GM12872 (cell line): ENCODE measurements around the gene PIEZO1.

Experiments used
- TF ChIP-seq, protein P1 (sequence below): IDR thresholded peaks from 3 replicates; pipeline ENCODE4 v1.5.1; 2011; ENCODE audit warnings: low read depth, mild to moderate bottlenecking, low read length, moderate library complexity; ENCODE audit not compliant: insufficient read depth

Gene PIEZO1

GRCh38 chr16:88768071-88768783 lies 16.8 kb downstream of the PIEZO1 start:
- TF ChIP-seq, protein P1, sequence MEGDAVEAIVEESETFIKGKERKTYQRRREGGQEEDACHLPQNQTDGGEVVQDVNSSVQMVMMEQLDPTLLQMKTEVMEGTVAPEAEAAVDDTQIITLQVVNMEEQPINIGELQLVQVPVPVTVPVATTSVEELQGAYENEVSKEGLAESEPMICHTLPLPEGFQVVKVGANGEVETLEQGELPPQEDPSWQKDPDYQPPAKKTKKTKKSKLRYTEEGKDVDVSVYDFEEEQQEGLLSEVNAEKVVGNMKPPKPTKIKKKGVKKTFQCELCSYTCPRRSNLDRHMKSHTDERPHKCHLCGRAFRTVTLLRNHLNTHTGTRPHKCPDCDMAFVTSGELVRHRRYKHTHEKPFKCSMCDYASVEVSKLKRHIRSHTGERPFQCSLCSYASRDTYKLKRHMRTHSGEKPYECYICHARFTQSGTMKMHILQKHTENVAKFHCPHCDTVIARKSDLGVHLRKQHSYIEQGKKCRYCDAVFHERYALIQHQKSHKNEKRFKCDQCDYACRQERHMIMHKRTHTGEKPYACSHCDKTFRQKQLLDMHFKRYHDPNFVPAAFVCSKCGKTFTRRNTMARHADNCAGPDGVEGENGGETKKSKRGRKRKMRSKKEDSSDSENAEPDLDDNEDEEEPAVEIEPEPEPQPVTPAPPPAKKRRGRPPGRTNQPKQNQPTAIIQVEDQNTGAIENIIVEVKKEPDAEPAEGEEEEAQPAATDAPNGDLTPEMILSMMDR = no peak

DNA sequence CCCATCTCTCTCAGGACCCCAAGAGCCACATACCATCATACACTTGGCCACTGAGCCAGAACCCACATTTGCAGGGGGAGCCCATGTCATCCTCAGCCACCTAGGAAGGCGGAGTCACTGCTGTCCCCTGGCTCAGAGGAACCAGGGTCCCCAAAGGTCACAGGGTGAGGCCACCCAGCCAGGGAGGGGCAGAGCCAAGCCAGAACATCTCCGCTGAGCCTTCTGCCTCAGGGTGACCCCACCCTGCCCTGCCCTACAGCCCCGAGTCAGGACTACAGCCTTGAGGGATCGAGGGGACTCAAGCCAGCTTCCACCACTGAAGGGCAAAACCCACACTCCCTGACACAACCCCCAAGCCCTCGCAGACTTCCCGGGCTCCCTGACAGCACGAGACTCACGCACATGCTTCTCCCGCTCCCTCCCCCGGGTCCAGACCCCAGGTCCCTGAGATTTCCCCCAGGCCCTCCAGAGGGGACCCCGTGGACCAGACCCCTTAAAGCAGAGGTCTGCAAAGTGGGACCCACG lies 17.4 kb downstream of the PIEZO1 start:
- TF ChIP-seq, protein P1 = no peak

DNA sequence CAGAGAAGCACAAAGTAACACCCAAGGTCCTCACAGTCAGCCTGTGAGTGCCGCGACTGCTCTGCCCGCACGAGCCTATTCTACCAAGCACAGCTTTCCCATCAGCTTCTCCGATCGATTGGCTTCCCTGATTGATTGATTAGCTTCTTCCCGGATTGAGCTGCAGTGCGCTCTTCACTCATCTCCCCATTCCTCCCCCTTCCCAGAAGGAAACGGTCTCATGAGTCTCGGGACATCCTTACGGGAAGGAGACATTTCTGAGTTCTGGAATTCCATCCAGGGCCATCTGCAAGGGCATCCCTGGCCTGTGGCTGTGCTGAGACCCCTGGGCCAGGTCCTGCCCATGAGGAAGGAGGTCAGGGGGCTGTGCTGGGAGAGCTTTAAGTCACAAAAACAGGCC lies 18.0 kb downstream of the PIEZO1 start:
- TF ChIP-seq, protein P1 = no peak

DNA sequence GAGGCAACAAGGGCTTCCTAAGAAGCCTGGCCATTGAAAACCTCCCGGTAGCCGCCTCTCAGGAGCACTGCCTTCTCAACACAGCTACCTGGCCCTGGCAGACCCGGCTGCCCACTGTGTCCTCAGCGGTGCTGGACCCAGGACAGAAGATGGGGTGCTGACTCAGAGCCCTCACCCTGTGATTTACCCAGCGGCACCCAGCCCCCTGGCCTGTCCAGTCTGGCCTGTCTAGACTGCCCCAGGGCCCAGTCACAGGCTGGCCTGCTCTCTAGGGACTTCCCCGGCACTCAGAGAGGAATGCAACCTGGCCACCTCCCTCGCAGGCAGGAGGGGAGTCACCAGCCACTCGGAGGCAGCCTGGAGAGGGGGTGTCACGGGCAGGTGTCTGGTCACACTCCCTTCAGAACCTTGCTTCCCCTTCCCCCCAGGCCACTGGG lies 20.1 kb downstream of the PIEZO1 start:
- TF ChIP-seq, protein P1 = no peak

DNA sequence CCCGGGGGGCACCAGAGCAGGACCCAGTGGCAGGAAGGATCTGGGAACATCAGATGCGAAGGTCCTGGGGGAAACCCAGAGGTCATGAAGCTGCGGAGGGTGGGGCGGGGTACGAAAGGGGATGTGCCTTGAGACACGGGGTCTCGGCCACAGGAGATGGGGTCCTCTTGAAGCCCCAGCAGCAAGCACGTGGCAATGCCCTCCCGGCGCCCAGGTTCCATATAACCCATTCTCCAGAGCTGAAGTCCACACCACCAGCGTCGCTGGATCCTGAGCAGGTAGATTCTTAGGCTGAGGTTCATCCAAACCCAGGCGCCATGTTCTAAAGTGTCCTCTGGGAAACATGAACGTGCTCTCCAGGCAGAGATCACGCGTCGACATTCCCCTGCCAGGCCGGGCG lies 20.9 kb downstream of the PIEZO1 start:
- TF ChIP-seq, protein P1 = no peak

GRCh38 chr16:88763502-88764053 lies 21.4 kb downstream of the PIEZO1 start:
- TF ChIP-seq, protein P1 = no peak

- TF ChIP-seq, protein P1 = no peak
These were observed 22.1 kb downstream of the PIEZO1 start for GRCh38 chr16:88762941-88763340.
